Ammon's horn (tissue), 1 donor: ENCODE results near the gene DGKI.

Experiments
- DNase-seq: peaks from one replicate; pipeline ENCODE4 v3.0.0-alpha.2; 2016; ENCODE audit warnings: low spot score

Gene DGKI

GRCh38 chr7:137345799-137346449 is 500.9 kb downstream of the DGKI start:
- DNase-seq: no peak

GRCh38 chr7:137343281-137343841 is 503.4 kb downstream of the DGKI start, which contains the start of gene PTN:
Gene PTN (minus strand): TSS chr7:137343733. CDS start chr7:137254973, 88,760 bp downstream.
- peak; percentile 77 for DNase-seq

- DNase-seq: no peak
Measured at GRCh38 chr7:137342828-137343261, 503.9 kb downstream of the DGKI start.

- DNase-seq: no peak
Measured at GRCh38 chr7:137342265-137342664, 504.5 kb downstream of the DGKI start.

- no peak for DNase-seq
Measured at GRCh38 chr7:137337902-137338301, 508.9 kb downstream of the DGKI start.

GRCh38 chr7:137335814-137336213 is 511.0 kb downstream of the DGKI start:
- no peak for DNase-seq

GRCh38 chr7:137331378-137331777 is 515.4 kb downstream of the DGKI start:
- DNase-seq: no peak
